ENCODE data around the gene UBIAD1. TPM values are rescaled to one million over a fixed set of nuclear protein-coding genes. Genes with fewer than 3 reads are reported as not detected.

Gene UBIAD1
- polyA plus RNA-seq, 1 donor from 2014 or later, result 14.5 TPM

GRCh38 chr1:11311816-11312755, 39.1 kb downstream of the UBIAD1 start:
- Histone ChIP-seq H3K9me3 (ENCODE audit: low read length) (no peaks in the 10 kb centered on the region), H2AFZ (ENCODE audit: low read depth, low read length) (peak overlapping the region; percentile 8), H3K27me3 (ENCODE audit: insufficient read depth, low read depth, low read length) (no peaks in the 10 kb centered on the region), H4K20me1 (ENCODE audit: insufficient read depth) (no peaks in the 10 kb centered on the region), H3K79me2 (replicated peaks; ENCODE audit: insufficient read depth, low read length) (no peaks in the 10 kb centered on the region), H3K4me2 (ENCODE audit: low read length) (no peak overlapping the region), H3K9me2 (ENCODE audit: insufficient read depth, low read length) (no peaks in the 10 kb centered on the region), H3K27ac (ENCODE audit: low read length) (no peak overlapping the region), H3K36me3 (ENCODE audit: insufficient read depth, low read length) (no peaks in the 10 kb centered on the region), H3K9ac (ENCODE audit: low read length) (no peak overlapping the region), H3F3A (ENCODE audit: insufficient read depth, low read length, poor library complexity, severe bottlenecking) (no peaks in the 10 kb centered on the region), H3K4me3 (ENCODE audit: low read length) (no peak overlapping the region)
- TF ChIP-seq POLR2AphosphoS5 (IDR thresholded peaks at IDR 0.05) (no peak), EZH2 (IDR thresholded peaks at IDR 0.05; ENCODE audit: borderline replicate concordance, insufficient read depth, low read length, poor library complexity, severe bottlenecking) (no peak), REST (IDR thresholded peaks at IDR 0.05; ENCODE audit: borderline replicate concordance) (no peak), EP300 (conservative IDR thresholded peaks at IDR 0.05; ENCODE audit: poor library complexity, severe bottlenecking) (no peak), SMC3 (conservative IDR thresholded peaks at IDR 0.05; ENCODE audit: poor library complexity) (no peak), TAF1 (IDR thresholded peaks at IDR 0.05; ENCODE audit: low read depth) (no peak), RAD21 (conservative IDR thresholded peaks at IDR 0.05) (no peak), CTCF (IDR thresholded peaks at IDR 0.05; ENCODE audit: poor library complexity, severe bottlenecking) (no peak), MXI1 (conservative IDR thresholded peaks at IDR 0.05; ENCODE audit: poor library complexity, severe bottlenecking) (no peak)

GRCh38 chr1:11314959-11315358, 42.0 kb downstream of the UBIAD1 start:
- no peak overlapping the region for H2AFZ ChIP-seq (ENCODE audit: low read depth, low read length)
- no peaks in the 10 kb centered on the region for H3K9me3 ChIP-seq (ENCODE audit: low read length)
- no peaks in the 10 kb centered on the region for H3K36me3 ChIP-seq (ENCODE audit: insufficient read depth, low read length)
- no peaks in the 10 kb centered on the region for H3F3A ChIP-seq (ENCODE audit: insufficient read depth, low read length, poor library complexity, severe bottlenecking)
- no peaks in the 10 kb centered on the region for H3K9me2 ChIP-seq (ENCODE audit: insufficient read depth, low read length)
- no peaks in the 10 kb centered on the region for H3K79me2 ChIP-seq (replicated peaks; ENCODE audit: insufficient read depth, low read length)
- H3K4me3 ChIP-seq (ENCODE audit: low read length), result no peak overlapping the region
- H3K4me2 ChIP-seq (ENCODE audit: low read length), result no peak overlapping the region
- no peaks in the 10 kb centered on the region for H4K20me1 ChIP-seq (ENCODE audit: insufficient read depth)
- no peak overlapping the region for H3K9ac ChIP-seq (ENCODE audit: low read length)
- TF ChIP-seq CTCF (IDR thresholded peaks at IDR 0.05; ENCODE audit: poor library complexity, severe bottlenecking) (no peak), EP300 (conservative IDR thresholded peaks at IDR 0.05; ENCODE audit: poor library complexity, severe bottlenecking) (no peak), RAD21 (conservative IDR thresholded peaks at IDR 0.05) (no peak), MXI1 (conservative IDR thresholded peaks at IDR 0.05; ENCODE audit: poor library complexity, severe bottlenecking) (no peak), POLR2AphosphoS5 (IDR thresholded peaks at IDR 0.05) (no peak), SMC3 (conservative IDR thresholded peaks at IDR 0.05; ENCODE audit: poor library complexity) (no peak), EZH2 (IDR thresholded peaks at IDR 0.05; ENCODE audit: borderline replicate concordance, insufficient read depth, low read length, poor library complexity, severe bottlenecking) (no peak), TAF1 (IDR thresholded peaks at IDR 0.05; ENCODE audit: low read depth) (no peak), REST (IDR thresholded peaks at IDR 0.05; ENCODE audit: borderline replicate concordance) (no peak)
- H3K27ac ChIP-seq (ENCODE audit: low read length), result no peak overlapping the region
- H3K27me3 ChIP-seq (ENCODE audit: insufficient read depth, low read depth, low read length), result no peaks in the 10 kb centered on the region

Data from neural cell (in vitro differentiated cells).